Smooth muscle cell of the brain vasculature (primary cell): ENCODE data around the gene APBB2.
"Not testable (repeated sequence)": the region's sequence is repeated elsewhere in the genome, so short reads cannot be mapped to it uniquely, and the experiment has no call there.

Experiments used
- DNase-seq: peaks from one replicate; pipeline ENCODE4 v3.0.0-alpha.2; 2012; ENCODE audit warnings: low read depth, low spot score

The APBB2 gene

GRCh38 chr4:41061482-41062185 lies 152.7 kb downstream of the APBB2 start:
- no peak for DNase-seq

GRCh38 chr4:41060352-41061334 lies 153.7 kb downstream of the APBB2 start:
- DNase-seq = no peak

GRCh38 chr4:41059411-41059810 lies 154.9 kb downstream of the APBB2 start:
- DNase-seq = not testable (repeated sequence)

GRCh38 chr4:41058426-41058825 lies 155.9 kb downstream of the APBB2 start:
- DNase-seq = no peak

- no peak for DNase-seq
Measured at GRCh38 chr4:41057467-41057866, 156.9 kb downstream of the APBB2 start.

GRCh38 chr4:41052287-41052686 lies 162.1 kb downstream of the APBB2 start:
- no peak for DNase-seq

- DNase-seq = no peak
Measured at GRCh38 chr4:41050880-41051775, 163.2 kb downstream of the APBB2 start.

- no peak for DNase-seq
Measured at GRCh38 chr4:41050116-41050515, 164.2 kb downstream of the APBB2 start.

GRCh38 chr4:41049176-41049575 lies 165.2 kb downstream of the APBB2 start:
- not testable (repeated sequence) for DNase-seq

GRCh38 chr4:41044791-41045190 lies 169.6 kb downstream of the APBB2 start:
- no peak for DNase-seq

- DNase-seq = no peak
Measured at GRCh38 chr4:41044165-41044564, 170.2 kb downstream of the APBB2 start.

GRCh38 chr4:41043465-41043864 lies 170.9 kb downstream of the APBB2 start:
- no peak for DNase-seq

- no peak for DNase-seq
Measured at GRCh38 chr4:41041551-41041950, 172.8 kb downstream of the APBB2 start.

GRCh38 chr4:41039317-41039716 lies 175.0 kb downstream of the APBB2 start:
- no peak for DNase-seq

- no peak for DNase-seq
Measured at GRCh38 chr4:41038304-41038703, 176.0 kb downstream of the APBB2 start.

GRCh38 chr4:41029098-41029497 lies 185.2 kb downstream of the APBB2 start:
- DNase-seq = no peak

- no peak for DNase-seq
Measured at GRCh38 chr4:41028392-41029076, 185.8 kb downstream of the APBB2 start.

GRCh38 chr4:41026971-41027370 lies 187.4 kb downstream of the APBB2 start:
- no peak for DNase-seq

GRCh38 chr4:41025824-41026223 lies 188.5 kb downstream of the APBB2 start:
- no peak for DNase-seq

GRCh38 chr4:41024556-41025491 lies 189.5 kb downstream of the APBB2 start:
- DNase-seq = no peak
